ENCODE results near the gene UVRAG. TPM values are rescaled to one million over a fixed set of nuclear protein-coding genes. Genes with fewer than 3 reads are reported as not detected.

UVRAG gene
- total and polyA plus RNA-seq, 2 experiments from 2014 or later = 21.6 to 34.0 TPM

DNA sequence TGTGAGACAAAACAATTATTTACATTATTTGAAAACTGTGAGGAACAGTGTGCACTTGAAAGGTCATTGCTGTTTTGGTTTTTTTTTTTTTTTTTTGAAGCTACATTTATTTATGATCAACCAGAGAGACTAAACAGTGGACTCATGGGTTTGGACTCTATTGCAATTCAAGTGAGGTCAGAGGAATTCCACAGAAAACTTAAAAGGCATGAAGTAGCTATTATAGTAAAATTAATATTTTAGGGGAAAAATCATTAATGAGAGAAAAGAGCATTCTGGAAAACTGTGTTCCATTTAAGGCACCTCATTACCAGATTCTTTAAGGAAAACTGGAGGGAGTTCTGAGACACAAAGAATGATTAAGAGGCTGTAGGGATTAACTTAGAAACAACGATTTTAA lies 288.4 kb downstream of the UVRAG start:
- Histone ChIP-seq H3K27ac (no peak overlapping the region), H3K4me3 (no peak overlapping the region), H3K9me3 (ENCODE audit: low read depth) (no peaks in the 10 kb centered on the region), H3K4me1 (ENCODE audit: low read depth) (peaks cover 3% of the 10 kb centered on the region), H3K36me3 (no peaks in the 10 kb centered on the region), H3K27me3 (no peaks in the 10 kb centered on the region)
- TF ChIP-seq, protein P1, sequence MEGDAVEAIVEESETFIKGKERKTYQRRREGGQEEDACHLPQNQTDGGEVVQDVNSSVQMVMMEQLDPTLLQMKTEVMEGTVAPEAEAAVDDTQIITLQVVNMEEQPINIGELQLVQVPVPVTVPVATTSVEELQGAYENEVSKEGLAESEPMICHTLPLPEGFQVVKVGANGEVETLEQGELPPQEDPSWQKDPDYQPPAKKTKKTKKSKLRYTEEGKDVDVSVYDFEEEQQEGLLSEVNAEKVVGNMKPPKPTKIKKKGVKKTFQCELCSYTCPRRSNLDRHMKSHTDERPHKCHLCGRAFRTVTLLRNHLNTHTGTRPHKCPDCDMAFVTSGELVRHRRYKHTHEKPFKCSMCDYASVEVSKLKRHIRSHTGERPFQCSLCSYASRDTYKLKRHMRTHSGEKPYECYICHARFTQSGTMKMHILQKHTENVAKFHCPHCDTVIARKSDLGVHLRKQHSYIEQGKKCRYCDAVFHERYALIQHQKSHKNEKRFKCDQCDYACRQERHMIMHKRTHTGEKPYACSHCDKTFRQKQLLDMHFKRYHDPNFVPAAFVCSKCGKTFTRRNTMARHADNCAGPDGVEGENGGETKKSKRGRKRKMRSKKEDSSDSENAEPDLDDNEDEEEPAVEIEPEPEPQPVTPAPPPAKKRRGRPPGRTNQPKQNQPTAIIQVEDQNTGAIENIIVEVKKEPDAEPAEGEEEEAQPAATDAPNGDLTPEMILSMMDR (IDR thresholded peaks at IDR 0.05; ENCODE audit: low read depth, low read length) = no peak
- DNase-seq (ENCODE audit: low read depth in 1 of 2, low spot score in 1 of 2) = no peak

DNA sequence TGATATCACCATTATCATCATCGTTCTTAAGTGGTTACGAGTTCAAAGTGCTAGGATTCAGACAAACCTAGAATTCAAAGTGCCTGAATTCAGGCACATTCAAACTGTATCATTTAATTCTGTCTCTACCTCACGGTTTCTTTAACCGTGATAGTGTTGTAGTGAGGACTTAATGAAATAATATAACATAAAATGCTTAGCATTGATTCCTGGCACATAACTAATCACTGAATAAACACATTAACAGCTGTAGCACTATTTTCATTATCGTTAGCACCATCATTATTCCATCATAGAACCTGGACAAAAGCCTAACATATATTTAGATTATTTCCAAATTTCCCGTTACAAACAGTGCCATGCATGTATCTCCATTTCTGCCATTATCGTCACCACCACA lies 289.3 kb downstream of the UVRAG start:
- DNase-seq (ENCODE audit: low read depth in 1 of 2, low spot score in 1 of 2) = no peak
- peaks cover 11% of the 10 kb centered on the region for H3K4me1 ChIP-seq (ENCODE audit: low read depth)
- H3K27ac ChIP-seq = no peak overlapping the region
- no peaks in the 10 kb centered on the region for H3K9me3 ChIP-seq (ENCODE audit: low read depth)
- H3K36me3 ChIP-seq = no peaks in the 10 kb centered on the region
- no peaks in the 10 kb centered on the region for H3K27me3 ChIP-seq
- TF ChIP-seq, protein P1 (IDR thresholded peaks at IDR 0.05; ENCODE audit: low read depth, low read length) = no peak
- H3K4me3 ChIP-seq = no peak overlapping the region

DNA sequence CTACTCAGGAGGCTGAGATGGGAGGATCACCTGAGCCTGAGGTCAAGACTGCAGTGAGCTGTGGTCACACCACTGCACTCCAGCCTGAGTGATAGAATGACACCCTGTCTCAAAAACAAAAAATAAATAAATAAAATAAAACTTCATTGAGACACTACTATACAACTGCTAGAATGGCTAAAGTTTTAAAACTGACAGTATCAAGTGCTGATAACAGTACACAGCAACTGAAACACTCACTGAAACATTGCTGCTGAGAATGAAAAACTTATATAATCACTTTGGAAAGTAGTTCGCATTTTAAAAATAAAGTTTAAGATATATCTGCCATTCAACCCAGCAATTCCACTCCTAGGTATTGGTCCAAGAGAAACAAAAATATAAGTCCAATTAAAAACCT lies 290.6 kb downstream of the UVRAG start:
- TF ChIP-seq, protein P1 (IDR thresholded peaks at IDR 0.05; ENCODE audit: low read depth, low read length) = no peak
- Histone ChIP-seq H3K9me3 (ENCODE audit: low read depth) (no peaks in the 10 kb centered on the region), H3K4me1 (ENCODE audit: low read depth) (peaks cover 20% of the 10 kb centered on the region), H3K27ac (no peak overlapping the region), H3K36me3 (no peaks in the 10 kb centered on the region), H3K4me3 (no peak overlapping the region), H3K27me3 (no peaks in the 10 kb centered on the region)
- no peak for DNase-seq (ENCODE audit: low read depth in 1 of 2, low spot score in 1 of 2)

DNA sequence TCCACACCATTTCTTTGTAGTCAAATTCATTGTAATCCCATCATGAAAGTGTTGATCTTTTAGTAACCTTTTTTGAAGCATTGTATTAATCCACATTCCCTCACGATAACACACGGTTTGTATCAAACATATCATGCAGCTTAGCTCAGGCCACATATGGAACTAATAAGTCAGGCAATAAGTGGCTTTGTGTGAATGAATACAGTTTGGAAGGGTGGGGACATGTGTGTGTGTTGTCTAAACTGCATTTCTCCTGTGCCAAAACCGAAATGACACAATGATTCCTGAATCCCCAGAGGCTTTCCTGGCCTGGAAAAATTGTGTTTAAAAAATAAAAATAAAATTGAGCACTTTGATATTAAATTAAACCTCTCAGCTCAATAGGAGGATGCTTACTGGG lies 293.0 kb downstream of the UVRAG start:
- H3K27me3 ChIP-seq = no peaks in the 10 kb centered on the region
- H3K4me1 ChIP-seq (ENCODE audit: low read depth) = peaks cover 20% of the 10 kb centered on the region
- H3K4me3 ChIP-seq = no peak overlapping the region
- no peaks in the 10 kb centered on the region for H3K36me3 ChIP-seq
- DNase-seq (ENCODE audit: low read depth in 1 of 2, low spot score in 1 of 2) = no peak
- TF ChIP-seq, protein P1 (IDR thresholded peaks at IDR 0.05; ENCODE audit: low read depth, low read length) = no peak
- no peaks in the 10 kb centered on the region for H3K9me3 ChIP-seq (ENCODE audit: low read depth)
- no peak overlapping the region for H3K27ac ChIP-seq

DNA sequence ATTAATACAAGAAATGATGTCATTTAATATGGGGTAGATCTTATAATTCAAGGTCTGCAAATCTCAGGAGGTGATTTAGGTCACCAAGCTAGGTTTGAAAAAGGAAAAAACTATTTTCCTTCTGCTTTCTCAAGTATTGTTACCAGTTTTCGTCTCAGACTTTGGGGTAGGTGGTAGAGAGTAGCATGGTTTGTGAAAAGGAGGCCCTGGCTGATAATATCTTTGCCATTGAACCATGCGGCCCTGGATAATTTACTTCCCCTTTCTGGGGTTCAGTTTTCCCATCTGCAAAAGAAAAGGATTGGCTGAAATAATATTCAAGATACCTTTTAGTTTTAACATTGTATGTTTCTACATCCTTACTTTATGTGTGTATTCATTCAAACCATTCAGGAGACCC lies 299.2 kb downstream of the UVRAG start:
- peaks cover 40% of the 10 kb centered on the region for H3K4me1 ChIP-seq (ENCODE audit: low read depth)
- no peaks in the 10 kb centered on the region for H3K27me3 ChIP-seq
- H3K4me3 ChIP-seq = no peak overlapping the region
- DNase-seq (ENCODE audit: low read depth in 1 of 2, low spot score in 1 of 2) = no peak
- TF ChIP-seq, protein P1 (IDR thresholded peaks at IDR 0.05; ENCODE audit: low read depth, low read length) = no peak
- H3K9me3 ChIP-seq (ENCODE audit: low read depth) = no peaks in the 10 kb centered on the region
- no peaks in the 10 kb centered on the region for H3K36me3 ChIP-seq
- H3K27ac ChIP-seq = no peak overlapping the region

DNA sequence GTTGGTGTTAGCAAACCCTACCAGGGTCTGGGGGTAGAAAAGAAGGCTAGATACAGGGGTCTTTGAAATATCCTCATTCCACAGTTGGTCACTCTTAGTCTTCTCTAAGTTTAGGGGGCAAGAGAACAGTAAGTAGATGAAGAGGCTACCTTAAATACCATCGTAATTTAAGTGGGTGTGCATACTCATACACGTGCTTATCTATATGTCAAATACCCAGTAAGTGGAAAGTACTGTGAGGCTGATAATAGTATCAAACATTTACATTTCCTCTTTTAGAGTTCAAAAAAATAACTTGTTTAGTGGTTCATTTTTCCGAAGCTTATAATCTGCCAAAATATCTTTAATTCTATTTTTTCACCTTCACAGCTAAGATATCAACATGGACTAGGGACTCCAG lies 300.5 kb downstream of the UVRAG start:
- Histone ChIP-seq H3K27me3 (no peaks in the 10 kb centered on the region), H3K4me1 (ENCODE audit: low read depth) (peaks cover 44% of the 10 kb centered on the region), H3K27ac (peak overlapping the region; percentile 53), H3K9me3 (ENCODE audit: low read depth) (no peaks in the 10 kb centered on the region), H3K4me3 (no peak overlapping the region), H3K36me3 (no peaks in the 10 kb centered on the region)
- TF ChIP-seq, protein P1 (IDR thresholded peaks at IDR 0.05; ENCODE audit: low read depth, low read length) = no peak
- DNase-seq (ENCODE audit: low read depth in 1 of 2, low spot score in 1 of 2) = no peak

Measured in cardiac muscle cell (in vitro differentiated cells and primary cell).